PC-9 (cell line): Measurements from ENCODE around the gene UNC13B. TPM values are rescaled to one million over a fixed set of nuclear protein-coding genes. Genes with fewer than 3 reads are reported as not detected.

Experiments
- BruUV-seq: library from RNA; stranded (reverse); fragments of 400-500 nt; replicated peaks from 2 replicates; lab custom pipeline; 2021; lab: Mats Ljungman, UMichigan
- CTCF ChIA-PET: fragments of 300-600 bp; sonication (Branson Sonifier 250); formaldehyde crosslinking; loops from one replicate; lab custom pipeline; 2022; ENCODE audit warnings: antibody characterized with exemption; lab: Charles Lee
- POLR2A ChIA-PET: fragments of 300-600 bp; sonication (Branson Sonifier 250); formaldehyde crosslinking; loops from one replicate; lab custom pipeline; 2022; ENCODE audit warnings: antibody characterized with exemption; ENCODE audit not compliant: unreplicated experiment; lab: Charles Lee
- DNase-seq, 2 experiments: peaks; one replicate each; pipeline versions ENCODE4 v3.0.0 to v3.0.0-alpha.2; 2015 to 2022; ENCODE audit warnings: mixed read lengths in 1 of 2
- H2AFZ ChIP-seq: fragments of 200-600 bp; sonication (generic); 2 replicates; pipeline ENCODE4 v1.8.1; 2017; ENCODE audit warnings: antibody characterized with exemption
- H3F3A ChIP-seq: fragments of 200-600 bp; sonication (generic); 2 replicates; pipeline ENCODE4 v1.8.1; 2017; ENCODE audit warnings: antibody characterized with exemption, mild to moderate bottlenecking, low read depth; ENCODE audit not compliant: insufficient read depth
- H3K27ac ChIP-seq: fragments of 200-600 bp; sonication (generic); 2 replicates; pipeline ENCODE4 v1.6.1; 2016; ENCODE audit warnings: mixed run types
- H3K27me3 ChIP-seq: fragments of 200-600 bp; sonication (generic); 2 replicates; pipeline ENCODE4 v1.6.1; 2016; ENCODE audit warnings: low read depth, mixed run types; ENCODE audit not compliant: insufficient read depth
- H3K36me3 ChIP-seq: fragments of 200-600 bp; sonication (generic); 2 replicates; pipeline ENCODE4 v1.6.1; 2016; ENCODE audit warnings: low read depth, mixed run types
- H3K4me1 ChIP-seq: fragments of 200-600 bp; sonication (generic); replicated peaks from 2 replicates; pipeline ENCODE4 v1.6.1; 2016; ENCODE audit warnings: mixed run types; ENCODE audit not compliant: insufficient read depth
- H3K4me2 ChIP-seq: fragments of 200-600 bp; sonication (generic); 2 replicates; pipeline ENCODE4 v1.6.1; 2017; ENCODE audit warnings: mixed run types
- H3K4me3 ChIP-seq: fragments of 200-600 bp; sonication (generic); 2 replicates; pipeline ENCODE4 v1.6.1; 2016; ENCODE audit warnings: mixed run types
- H3K79me2 ChIP-seq: fragments of 200-600 bp; sonication (generic); 2 replicates; pipeline ENCODE4 v1.6.1; 2017; ENCODE audit warnings: low read depth, mixed run types
- H3K9me2 ChIP-seq: fragments of 200-600 bp; sonication (generic); 2 replicates; pipeline ENCODE4 v1.8.1; 2017; ENCODE audit warnings: mild to moderate bottlenecking; ENCODE audit not compliant: insufficient read depth
- H3K9me3 ChIP-seq: fragments of 200-600 bp; sonication (generic); 2 replicates; pipeline ENCODE4 v1.8.1; 2016; ENCODE audit warnings: low read depth; ENCODE audit not compliant: insufficient read depth
- H4K20me1 ChIP-seq: fragments of 200-600 bp; sonication (generic); 2 replicates; pipeline ENCODE4 v1.8.1; 2017; ENCODE audit not compliant: insufficient read depth
- EZH2 ChIP-seq: fragments of 200-600 bp; sonication (generic); IDR thresholded peaks from 2 replicates; pipeline ENCODE4 v1.8.0; 2017; ENCODE audit warnings: antibody characterized with exemption, low read depth
- intact Hi-C: fragments of 100-400 bp; cut with micrococcal nuclease; formaldehyde crosslinking; loops from one replicate; pipeline ENCODE4 v1.10.0; 2022; ENCODE audit not compliant: unreplicated experiment
- total RNA-seq: library from RNA; stranded (reverse); gene quantifications from 2 replicates; pipeline ENCODE4 v1.2.3, GENCODE V29; 2021
- TF ChIP-seq, protein P1 (sequence below): fragments of 200-600 bp; sonication (generic); conservative IDR thresholded peaks from 2 replicates; pipeline ENCODE4 v1.6.1; 2017; ENCODE audit warnings: mixed run types, antibody characterized with exemption, mild to moderate bottlenecking, moderate library complexity

Gene UNC13B
- total RNA-seq, 1 experiment from 2014 or later: not detected

DNA sequence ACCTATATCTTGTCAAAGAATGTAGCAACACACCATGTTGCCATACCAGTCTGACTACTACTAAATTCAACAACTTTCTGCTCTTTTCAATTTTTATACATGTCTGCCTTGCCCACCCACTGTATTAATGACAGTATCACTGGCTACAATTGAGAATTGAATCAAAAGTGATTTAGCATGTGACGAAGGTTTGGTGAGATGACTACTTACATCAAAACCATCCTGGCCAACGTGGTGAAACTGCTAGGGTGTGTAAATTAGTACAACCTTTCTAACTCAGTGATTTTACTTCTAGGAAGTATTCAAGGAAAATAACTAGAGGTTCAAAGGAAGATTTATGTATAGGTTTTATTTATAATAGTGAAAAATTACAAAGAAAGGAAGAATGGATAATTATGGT is 109.8 kb downstream of the UNC13B start:
- no TSS peak for BruUV-seq
- no peaks in the 10 kb centered on the region for H3K9me3 ChIP-seq
- H3K4me1 ChIP-seq: no peaks in the 10 kb centered on the region
- no peak overlapping the region for H2AFZ ChIP-seq
- no peaks in the 10 kb centered on the region for H3K27me3 ChIP-seq
- CTCF ChIA-PET: no interaction called here
- H3K36me3 ChIP-seq: no peaks in the 10 kb centered on the region
- H3K9me2 ChIP-seq: no peaks in the 10 kb centered on the region
- no peak overlapping the region for H3K27ac ChIP-seq
- H3K79me2 ChIP-seq: no peaks in the 10 kb centered on the region
- no peaks in the 10 kb centered on the region for H3F3A ChIP-seq
- POLR2A ChIA-PET: no interaction called here
- H3K4me2 ChIP-seq: no peak overlapping the region
- no peak overlapping the region for H3K4me3 ChIP-seq
- TF ChIP-seq, protein P1, sequence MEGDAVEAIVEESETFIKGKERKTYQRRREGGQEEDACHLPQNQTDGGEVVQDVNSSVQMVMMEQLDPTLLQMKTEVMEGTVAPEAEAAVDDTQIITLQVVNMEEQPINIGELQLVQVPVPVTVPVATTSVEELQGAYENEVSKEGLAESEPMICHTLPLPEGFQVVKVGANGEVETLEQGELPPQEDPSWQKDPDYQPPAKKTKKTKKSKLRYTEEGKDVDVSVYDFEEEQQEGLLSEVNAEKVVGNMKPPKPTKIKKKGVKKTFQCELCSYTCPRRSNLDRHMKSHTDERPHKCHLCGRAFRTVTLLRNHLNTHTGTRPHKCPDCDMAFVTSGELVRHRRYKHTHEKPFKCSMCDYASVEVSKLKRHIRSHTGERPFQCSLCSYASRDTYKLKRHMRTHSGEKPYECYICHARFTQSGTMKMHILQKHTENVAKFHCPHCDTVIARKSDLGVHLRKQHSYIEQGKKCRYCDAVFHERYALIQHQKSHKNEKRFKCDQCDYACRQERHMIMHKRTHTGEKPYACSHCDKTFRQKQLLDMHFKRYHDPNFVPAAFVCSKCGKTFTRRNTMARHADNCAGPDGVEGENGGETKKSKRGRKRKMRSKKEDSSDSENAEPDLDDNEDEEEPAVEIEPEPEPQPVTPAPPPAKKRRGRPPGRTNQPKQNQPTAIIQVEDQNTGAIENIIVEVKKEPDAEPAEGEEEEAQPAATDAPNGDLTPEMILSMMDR: no peak
- TF ChIP-seq EZH2: no peak
- H4K20me1 ChIP-seq: no peaks in the 10 kb centered on the region
- intact Hi-C loops: no loop called here
- no peak for DNase-seq

DNA sequence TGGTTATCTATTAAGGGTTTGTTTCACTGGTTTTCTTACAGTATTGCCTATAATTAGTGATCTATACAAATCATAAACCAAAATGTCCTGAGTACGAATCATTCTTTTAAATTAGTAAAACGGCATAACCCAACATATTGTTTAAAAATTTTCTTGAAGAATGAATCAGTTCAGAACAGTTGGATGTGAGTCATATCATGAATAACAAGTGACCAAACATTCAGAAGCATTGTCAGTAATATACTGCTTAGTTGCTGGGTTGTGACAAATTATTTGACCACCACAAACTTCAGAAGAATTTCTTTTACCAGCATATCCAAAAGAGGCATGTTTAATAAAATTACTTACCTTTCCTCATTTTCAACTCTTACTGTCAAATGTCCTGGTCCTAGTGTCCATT is 111.2 kb downstream of the UNC13B start:
- ChIA-PET CTCF (no interaction called here), POLR2A (no interaction called here)
- Histone ChIP-seq H2AFZ (no peak overlapping the region), H3K79me2 (no peaks in the 10 kb centered on the region), H3K36me3 (no peaks in the 10 kb centered on the region), H3K27ac (no peak overlapping the region), H3K4me3 (no peak overlapping the region), H3K9me3 (no peaks in the 10 kb centered on the region), H3K9me2 (no peaks in the 10 kb centered on the region), H3F3A (no peaks in the 10 kb centered on the region), H4K20me1 (no peaks in the 10 kb centered on the region), H3K27me3 (no peaks in the 10 kb centered on the region), H3K4me1 (no peaks in the 10 kb centered on the region), H3K4me2 (no peak overlapping the region)
- no peak for DNase-seq
- TF ChIP-seq, protein P1: no peak
- no peak for TF ChIP-seq EZH2
- BruUV-seq: no TSS peak
- intact Hi-C loops: no loop called here

DNA sequence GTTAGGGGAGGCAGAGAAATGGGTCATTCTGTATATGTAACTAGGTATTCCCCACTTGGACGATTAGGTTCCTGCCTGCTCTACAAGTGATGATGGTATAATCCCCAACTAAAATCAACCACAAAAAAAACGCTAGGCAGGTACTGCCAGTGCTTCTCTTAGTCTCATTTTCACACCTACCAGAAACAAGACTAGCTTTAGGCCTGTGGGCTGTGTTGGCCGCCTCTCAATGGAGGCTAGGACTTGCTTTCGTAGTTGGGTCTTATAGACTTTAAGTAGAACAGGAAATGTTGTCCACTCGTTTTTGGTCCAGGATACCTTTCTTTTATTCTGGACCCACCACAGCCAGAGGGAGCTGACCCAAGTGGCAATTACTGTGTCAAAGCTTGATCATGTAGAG is 111.8 kb downstream of the UNC13B start:
- BruUV-seq: no TSS peak
- TF ChIP-seq EZH2: no peak
- TF ChIP-seq, protein P1: no peak
- DNase-seq: no peak
- Histone ChIP-seq H2AFZ (no peak overlapping the region), H3K36me3 (no peaks in the 10 kb centered on the region), H4K20me1 (no peaks in the 10 kb centered on the region), H3K9me3 (no peaks in the 10 kb centered on the region), H3K4me1 (no peaks in the 10 kb centered on the region), H3K79me2 (no peaks in the 10 kb centered on the region), H3K9me2 (no peaks in the 10 kb centered on the region), H3K4me2 (no peak overlapping the region), H3K4me3 (no peak overlapping the region), H3K27me3 (no peaks in the 10 kb centered on the region), H3F3A (no peaks in the 10 kb centered on the region), H3K27ac (no peak overlapping the region)
- intact Hi-C loops: no loop called here
- CTCF ChIA-PET: no interaction called here
- POLR2A ChIA-PET: no interaction called here
